C4-2B (cell line): ENCODE measurements around the gene NR6A1.

Experiments
- H3K27ac ChIP-seq: fragments of 450-650 bp; 2 replicates; pipeline ENCODE4 v1.5.1; 2017
- CTCF ChIP-seq: fragments of 450-650 bp; conservative IDR thresholded peaks from 2 replicates; pipeline ENCODE4 v1.5.1; 2017; ENCODE audit warnings: mild to moderate bottlenecking
- ZFX ChIP-seq: fragments of 450-650 bp; IDR thresholded peaks from 2 replicates; pipeline ENCODE4 v1.6.1; 2017

NR6A1 gene

DNA sequence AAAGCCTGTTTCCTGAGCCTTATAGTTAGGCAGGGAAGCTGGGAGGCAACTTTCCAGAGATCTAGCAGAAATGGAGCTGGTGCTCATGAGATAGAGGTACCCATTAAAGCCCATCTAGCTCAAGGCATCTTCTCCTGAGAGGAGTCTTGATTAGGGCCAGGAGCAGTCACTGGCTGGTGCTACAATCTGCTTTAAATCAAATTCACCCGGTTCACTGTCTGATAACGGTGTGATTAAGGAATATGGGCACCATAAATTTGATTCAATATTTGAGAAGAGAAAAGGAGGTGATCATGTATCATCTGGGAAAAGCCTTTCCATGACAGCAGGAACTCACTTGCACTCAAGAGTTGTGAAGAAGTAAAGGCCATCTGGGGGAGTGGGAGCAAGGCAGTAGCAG, 240.0 kb downstream of the NR6A1 start:
- TF ChIP-seq ZFX, result no peak
- TF ChIP-seq CTCF, result no peak
- H3K27ac ChIP-seq, result no peak overlapping the region

DNA sequence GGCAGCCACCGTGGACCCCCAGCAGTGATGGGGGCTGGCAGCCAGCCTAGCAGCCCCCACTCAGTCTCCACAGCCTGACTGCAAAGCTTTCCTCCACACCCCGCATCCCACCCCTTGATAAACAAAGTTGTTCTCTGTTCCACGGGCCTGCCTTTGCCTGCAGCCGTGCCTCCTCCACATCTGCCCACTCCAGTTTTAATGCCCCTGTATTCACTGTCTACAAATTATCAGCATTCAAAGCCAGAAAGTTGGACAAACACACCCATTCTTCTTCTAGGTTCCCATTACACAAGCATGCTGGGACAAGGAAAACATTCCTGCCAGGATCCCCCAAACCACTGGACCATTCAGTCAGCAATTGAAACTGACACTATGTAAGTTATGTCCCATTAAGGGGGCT, 240.9 kb downstream of the NR6A1 start:
- TF ChIP-seq ZFX (no peak), CTCF (no peak)
- no peak overlapping the region for H3K27ac ChIP-seq

GRCh38 chr9:124527781-124528180, 243.3 kb downstream of the NR6A1 start:
- H3K27ac ChIP-seq, result no peak overlapping the region
- no peak for TF ChIP-seq CTCF
- TF ChIP-seq ZFX, result no peak

- no peak overlapping the region for H3K27ac ChIP-seq
- TF ChIP-seq ZFX (no peak), CTCF (no peak)
These were observed 244.9 kb downstream of the NR6A1 start for GRCh38 chr9:124526174-124526573.

GRCh38 chr9:124522121-124523098, 248.7 kb downstream of the NR6A1 start:
- TF ChIP-seq CTCF (no peak), ZFX (no peak)
- no peak overlapping the region for H3K27ac ChIP-seq

- TF ChIP-seq ZFX (no peak), CTCF (no peak)
- no peak overlapping the region for H3K27ac ChIP-seq
These were observed 250.0 kb downstream of the NR6A1 start for GRCh38 chr9:124521142-124521541.

DNA sequence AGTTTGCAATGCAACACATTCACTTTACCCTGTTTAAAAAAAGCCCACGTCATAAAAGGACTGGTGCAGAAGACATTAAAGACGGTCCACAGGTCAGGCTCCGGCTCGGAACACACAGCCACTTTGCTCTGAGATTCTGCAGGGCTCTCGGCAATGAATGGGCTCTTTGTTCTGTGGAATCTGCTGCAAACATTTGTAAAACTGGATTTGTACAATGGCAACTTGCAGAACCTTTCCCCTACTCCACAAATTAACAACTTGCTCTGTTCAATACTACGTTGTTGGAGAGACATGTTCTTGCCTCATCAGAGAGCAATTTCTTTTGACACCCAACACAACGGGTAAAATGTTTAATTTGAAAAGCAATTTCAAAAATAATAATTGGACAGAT, 250.9 kb downstream of the NR6A1 start:
- TF ChIP-seq CTCF, result no peak
- TF ChIP-seq ZFX, result no peak
- no peak overlapping the region for H3K27ac ChIP-seq
